Type B pancreatic cell (in vitro differentiated cells): Measurements from ENCODE around the gene YWHAQ. TPM values are rescaled to one million over a fixed set of nuclear protein-coding genes. Genes with fewer than 3 reads are reported as not detected.

Source experiments
- DNase-seq: peaks from one replicate; pipeline ENCODE4 v3.0.0; 2021; ENCODE audit warnings: mixed read lengths; ENCODE audit not compliant: unreplicated experiment; ENCODE audit errors: extremely low spot score
- H3K27ac Mint-ChIP-seq: 2 replicates; pipeline ENCODE4 v1.8.0; 2021; ENCODE audit warnings: mild to moderate bottlenecking, mixed read lengths
- H3K27me3 Mint-ChIP-seq: 2 replicates; pipeline ENCODE4 v1.8.0; 2021; ENCODE audit warnings: mixed read lengths
- H3K36me3 Mint-ChIP-seq: 2 replicates; pipeline ENCODE4 v1.8.0; 2021; ENCODE audit warnings: mixed read lengths
- H3K4me1 Mint-ChIP-seq: one replicate; pipeline ENCODE4 v1.8.0; 2021; ENCODE audit warnings: mixed read lengths; ENCODE audit not compliant: unreplicated experiment
- H3K4me3 Mint-ChIP-seq: 2 replicates; pipeline ENCODE4 v1.8.0; 2021; ENCODE audit warnings: mild to moderate bottlenecking, mixed read lengths
- H3K9me3 Mint-ChIP-seq: 2 replicates; pipeline ENCODE4 v1.8.0; 2021; ENCODE audit warnings: mixed read lengths
- total RNA-seq: library from RNA; stranded (reverse); gene quantifications from 2 replicates; pipeline ENCODE4 v1.2.1, GENCODE V29; 2021; ENCODE audit warnings: low replicate concordance
- TF ChIP-seq, protein P1 (sequence below): fragments of 200-600 bp; sonication (generic); conservative IDR thresholded peaks from 2 replicates; pipeline ENCODE4 v1.5.0; 2021; ENCODE audit warnings: antibody characterized with exemption, mild to moderate bottlenecking

YWHAQ gene
- total RNA-seq, 1 donor from 2014 or later = 354 TPM

DNA sequence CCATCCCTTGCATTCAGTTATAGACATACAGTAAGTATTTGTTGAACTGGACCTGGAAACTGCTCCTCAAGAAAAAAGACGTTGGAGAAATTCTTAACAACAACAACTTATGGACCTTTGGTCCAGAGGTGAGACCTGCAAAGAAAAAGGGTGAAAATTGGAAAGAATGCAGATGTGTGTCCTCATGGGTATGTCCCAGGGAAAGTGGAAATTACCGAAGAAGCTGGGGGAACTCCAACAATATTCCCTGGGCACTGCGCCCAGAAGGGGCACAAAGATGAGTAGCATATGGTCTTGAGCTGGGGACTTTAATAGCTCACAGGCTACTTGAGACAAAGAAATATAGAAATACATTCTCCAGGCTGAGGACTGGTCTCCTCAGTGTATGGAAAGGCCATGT lies 35.5 kb upstream of the YWHAQ start:
- no peaks in the 10 kb centered on the region for H3K36me3 Mint-ChIP-seq
- H3K9me3 Mint-ChIP-seq = no peaks in the 10 kb centered on the region
- no peak overlapping the region for H3K27ac Mint-ChIP-seq
- H3K4me3 Mint-ChIP-seq = no peak overlapping the region
- H3K27me3 Mint-ChIP-seq = peaks cover 12% of the 10 kb centered on the region
- H3K4me1 Mint-ChIP-seq = no peaks in the 10 kb centered on the region
- TF ChIP-seq, protein P1, sequence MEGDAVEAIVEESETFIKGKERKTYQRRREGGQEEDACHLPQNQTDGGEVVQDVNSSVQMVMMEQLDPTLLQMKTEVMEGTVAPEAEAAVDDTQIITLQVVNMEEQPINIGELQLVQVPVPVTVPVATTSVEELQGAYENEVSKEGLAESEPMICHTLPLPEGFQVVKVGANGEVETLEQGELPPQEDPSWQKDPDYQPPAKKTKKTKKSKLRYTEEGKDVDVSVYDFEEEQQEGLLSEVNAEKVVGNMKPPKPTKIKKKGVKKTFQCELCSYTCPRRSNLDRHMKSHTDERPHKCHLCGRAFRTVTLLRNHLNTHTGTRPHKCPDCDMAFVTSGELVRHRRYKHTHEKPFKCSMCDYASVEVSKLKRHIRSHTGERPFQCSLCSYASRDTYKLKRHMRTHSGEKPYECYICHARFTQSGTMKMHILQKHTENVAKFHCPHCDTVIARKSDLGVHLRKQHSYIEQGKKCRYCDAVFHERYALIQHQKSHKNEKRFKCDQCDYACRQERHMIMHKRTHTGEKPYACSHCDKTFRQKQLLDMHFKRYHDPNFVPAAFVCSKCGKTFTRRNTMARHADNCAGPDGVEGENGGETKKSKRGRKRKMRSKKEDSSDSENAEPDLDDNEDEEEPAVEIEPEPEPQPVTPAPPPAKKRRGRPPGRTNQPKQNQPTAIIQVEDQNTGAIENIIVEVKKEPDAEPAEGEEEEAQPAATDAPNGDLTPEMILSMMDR = no peak
- DNase-seq = no peak

DNA sequence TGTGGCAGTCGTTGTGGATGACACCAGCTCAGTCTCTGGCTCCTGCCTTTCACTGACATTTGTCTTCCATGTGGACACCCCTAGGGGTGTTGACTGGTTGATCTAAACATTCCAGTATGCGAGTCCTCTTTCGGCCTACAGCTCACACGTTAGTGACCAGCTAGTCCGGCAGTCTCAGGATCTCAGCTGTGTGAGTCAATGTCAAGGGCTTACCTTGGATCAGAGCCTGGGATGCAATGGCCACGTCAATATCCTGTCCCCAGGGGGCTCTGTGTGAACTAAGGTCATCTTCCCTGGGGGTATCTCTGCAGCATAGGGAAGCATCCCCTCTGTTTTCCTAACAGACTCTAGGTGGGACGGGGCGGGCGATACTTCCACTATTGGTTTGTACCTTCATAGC lies 35.1 kb upstream of the YWHAQ start:
- no peak for DNase-seq
- Mint-ChIP-seq H3K27me3 (peaks cover 12% of the 10 kb centered on the region), H3K36me3 (no peaks in the 10 kb centered on the region), H3K4me1 (no peaks in the 10 kb centered on the region), H3K9me3 (no peaks in the 10 kb centered on the region), H3K27ac (no peak overlapping the region), H3K4me3 (no peak overlapping the region)
- TF ChIP-seq, protein P1 = no peak

DNA sequence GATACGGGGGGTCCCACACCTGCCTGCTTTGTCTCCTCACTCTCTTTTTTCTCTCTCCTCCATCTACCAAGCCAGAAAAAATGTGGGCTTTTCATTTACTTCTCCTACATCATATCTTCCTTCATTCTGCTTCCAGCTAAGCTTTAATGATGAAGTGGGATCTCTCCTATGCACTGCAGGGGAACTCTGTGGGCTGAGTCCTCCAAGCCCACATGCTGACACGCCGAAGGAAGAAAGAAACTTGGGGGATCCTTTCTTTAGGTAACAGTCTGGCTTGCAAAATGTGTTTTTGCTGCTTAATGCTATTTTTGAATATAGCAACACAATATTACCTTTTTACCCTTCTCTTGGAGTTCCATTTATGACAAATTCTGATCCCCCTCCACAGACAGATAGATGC lies 33.6 kb upstream of the YWHAQ start:
- no peaks in the 10 kb centered on the region for H3K36me3 Mint-ChIP-seq
- peaks cover 12% of the 10 kb centered on the region for H3K27me3 Mint-ChIP-seq
- no peaks in the 10 kb centered on the region for H3K4me1 Mint-ChIP-seq
- no peak overlapping the region for H3K4me3 Mint-ChIP-seq
- TF ChIP-seq, protein P1 = no peak
- no peak overlapping the region for H3K27ac Mint-ChIP-seq
- no peak for DNase-seq
- H3K9me3 Mint-ChIP-seq = no peaks in the 10 kb centered on the region

DNA sequence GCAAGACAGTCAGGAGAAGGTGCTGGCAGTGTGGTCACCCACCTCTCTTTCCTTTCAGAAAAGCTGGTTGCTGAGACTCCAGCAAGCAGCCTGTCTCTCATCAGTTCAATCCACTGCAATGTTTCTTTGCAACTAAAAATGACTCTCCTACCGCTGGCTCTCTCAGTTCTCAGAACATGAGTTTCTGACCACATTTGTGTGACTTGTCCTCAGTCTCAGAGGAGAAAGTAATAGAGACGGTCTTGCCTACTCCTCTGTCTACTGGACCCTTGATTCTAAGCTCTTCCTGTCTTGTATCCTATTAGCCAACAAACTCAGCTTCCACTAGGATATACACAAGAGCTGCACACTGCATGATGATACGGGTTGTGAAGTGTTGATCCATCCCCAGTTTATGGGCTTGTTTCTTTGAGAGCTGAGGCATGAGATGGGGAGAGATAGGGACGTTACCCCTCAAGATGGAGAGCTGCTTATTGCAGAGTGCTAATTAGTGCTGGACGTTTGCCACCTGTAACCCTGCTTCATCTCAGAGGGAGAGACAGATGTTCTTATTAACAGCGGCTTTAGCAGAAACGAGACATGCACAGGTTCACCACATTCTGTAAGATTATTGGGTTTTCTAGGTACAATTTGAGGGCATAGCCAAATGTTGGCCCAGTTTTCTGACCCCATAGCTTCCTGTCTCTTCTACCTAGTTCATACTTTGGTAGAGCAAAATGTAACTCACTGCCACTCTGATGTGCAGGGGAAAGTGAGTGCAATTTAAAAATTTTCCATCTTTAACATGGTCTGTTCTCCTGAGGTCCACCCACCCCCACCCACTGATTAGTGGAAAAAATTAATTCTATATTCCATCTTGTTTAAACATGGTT lies 32.4 kb upstream of the YWHAQ start:
- TF ChIP-seq, protein P1 = no peak
- H3K27ac Mint-ChIP-seq = no peak overlapping the region
- H3K4me3 Mint-ChIP-seq = no peak overlapping the region

DNA sequence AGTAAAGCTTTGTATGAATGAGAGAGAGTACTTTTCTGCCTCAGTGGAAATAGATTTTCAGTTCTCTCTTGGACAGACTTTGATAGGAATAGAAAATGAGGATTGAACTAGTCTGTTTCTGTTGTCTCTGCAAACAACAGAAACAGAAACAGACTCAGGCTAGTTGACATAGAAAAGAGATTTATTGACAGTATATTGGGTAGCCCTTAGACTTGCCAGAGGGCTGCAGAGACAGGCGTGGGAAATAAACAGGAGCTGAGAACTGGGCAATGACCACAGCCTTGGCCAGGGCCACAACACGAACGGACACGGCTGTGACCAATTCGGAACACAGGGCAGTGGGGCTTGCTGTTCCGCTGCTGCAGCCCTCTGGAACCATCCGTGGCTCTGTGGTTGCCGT lies 30.5 kb upstream of the YWHAQ start:
- Mint-ChIP-seq H3K27me3 (peaks cover 12% of the 10 kb centered on the region), H3K4me1 (peaks cover 13% of the 10 kb centered on the region), H3K4me3 (no peak overlapping the region), H3K27ac (no peak overlapping the region), H3K36me3 (no peaks in the 10 kb centered on the region), H3K9me3 (no peaks in the 10 kb centered on the region)
- no peak for DNase-seq
- TF ChIP-seq, protein P1 = no peak

More for the DNA sequence above, 32.4 kb upstream of the YWHAQ start:
- Mint-ChIP-seq H3K36me3 (no peaks in the 10 kb centered on the region), H3K27me3 (peaks cover 12% of the 10 kb centered on the region), H3K9me3 (no peaks in the 10 kb centered on the region), H3K4me1 (no peaks in the 10 kb centered on the region)
- DNase-seq = no peak
